Measurements from ENCODE around the gene MRPS23. TPM values are rescaled to one million over a fixed set of nuclear protein-coding genes. Genes with fewer than 3 reads are reported as not detected.

The MRPS23 gene
- total and polyA plus RNA-seq, 2 of the 13 experiments (the other 11 are each of a cell fraction or from before 2014, with no cell fraction given) = 63.2 to 181 TPM

DNA sequence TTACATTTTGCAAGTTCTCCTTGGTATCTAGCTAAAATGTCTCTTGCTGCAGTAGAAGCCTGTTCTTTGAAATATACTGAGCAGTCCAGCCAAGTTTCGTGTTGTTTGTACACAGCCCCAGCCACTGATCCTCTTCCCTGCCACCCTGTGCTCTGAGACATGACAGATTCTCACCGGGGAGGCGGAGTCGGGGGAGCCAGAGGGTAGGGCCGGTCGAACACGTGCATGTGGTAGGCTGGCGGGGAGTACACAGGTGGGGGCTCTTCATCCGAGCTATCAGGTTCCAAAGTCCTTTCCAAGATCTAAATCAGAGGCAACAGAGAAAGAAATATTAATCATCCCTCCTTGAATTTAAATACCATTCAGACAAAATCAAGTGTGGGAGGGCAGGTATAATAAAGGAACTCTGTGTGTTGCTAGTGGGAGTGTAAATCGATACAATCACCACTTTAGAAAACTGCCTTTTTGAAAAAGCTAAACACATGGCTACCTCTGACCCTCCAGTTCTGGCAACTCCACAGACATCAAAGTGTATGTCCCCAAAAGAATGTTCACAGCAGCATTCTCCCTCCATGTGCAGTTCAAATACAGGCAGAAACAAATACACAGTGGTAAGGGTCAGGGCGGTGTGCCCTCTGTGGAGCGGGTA lies 29.7 kb upstream of the MRPS23 start (continued):
- TF ChIP-seq NRL (CRISPR knock-in tag; IDR thresholded peaks at IDR 0.05; ENCODE audit: borderline replicate concordance) (no peak), ZFP82 (CRISPR knock-in tag; IDR thresholded peaks at IDR 0.05; ENCODE audit: borderline replicate concordance) (no peak), ERF (CRISPR knock-in tag; IDR thresholded peaks at IDR 0.05) (no peak), MTF1 (CRISPR knock-in tag; IDR thresholded peaks at IDR 0.05) (no peak), NAIF1 (CRISPR knock-in tag; IDR thresholded peaks at IDR 0.05; ENCODE audit: borderline replicate concordance) (no peak), YY1 (IDR thresholded peaks at IDR 0.05; ENCODE audit: insufficient read depth, insufficient replicate concordance, low read depth, low read length) (no peak), HOXD1 (CRISPR knock-in tag; IDR thresholded peaks at IDR 0.05) (no peak), KLF6 (CRISPR knock-in tag; IDR thresholded peaks at IDR 0.05) (no peak), ZNF605 (CRISPR knock-in tag; IDR thresholded peaks at IDR 0.05) (no peak), POGZ (CRISPR knock-in tag; IDR thresholded peaks at IDR 0.05) (no peak), RFXAP (CRISPR knock-in tag; IDR thresholded peaks at IDR 0.05; ENCODE audit: borderline replicate concordance) (no peak), MIXL1 (CRISPR knock-in tag; IDR thresholded peaks at IDR 0.05) (no peak; the same call in 1 of the 2 replicates), MED8 (CRISPR knock-in tag; IDR thresholded peaks at IDR 0.05; ENCODE audit: insufficient replicate concordance) (no peak), MZF1 (CRISPR knock-in tag; IDR thresholded peaks at IDR 0.05; ENCODE audit: borderline replicate concordance) (no peak), ZNF282 (IDR thresholded peaks at IDR 0.05; ENCODE audit: partially characterized antibody) (no peak), RXRA (CRISPR knock-in tag; IDR thresholded peaks at IDR 0.05) (no peak; the same call in 1 of the 2 replicates), TSC22D2 (CRISPR knock-in tag; IDR thresholded peaks at IDR 0.05; ENCODE audit: borderline replicate concordance) (no peak)
- TF ChIP-seq, protein P1, sequence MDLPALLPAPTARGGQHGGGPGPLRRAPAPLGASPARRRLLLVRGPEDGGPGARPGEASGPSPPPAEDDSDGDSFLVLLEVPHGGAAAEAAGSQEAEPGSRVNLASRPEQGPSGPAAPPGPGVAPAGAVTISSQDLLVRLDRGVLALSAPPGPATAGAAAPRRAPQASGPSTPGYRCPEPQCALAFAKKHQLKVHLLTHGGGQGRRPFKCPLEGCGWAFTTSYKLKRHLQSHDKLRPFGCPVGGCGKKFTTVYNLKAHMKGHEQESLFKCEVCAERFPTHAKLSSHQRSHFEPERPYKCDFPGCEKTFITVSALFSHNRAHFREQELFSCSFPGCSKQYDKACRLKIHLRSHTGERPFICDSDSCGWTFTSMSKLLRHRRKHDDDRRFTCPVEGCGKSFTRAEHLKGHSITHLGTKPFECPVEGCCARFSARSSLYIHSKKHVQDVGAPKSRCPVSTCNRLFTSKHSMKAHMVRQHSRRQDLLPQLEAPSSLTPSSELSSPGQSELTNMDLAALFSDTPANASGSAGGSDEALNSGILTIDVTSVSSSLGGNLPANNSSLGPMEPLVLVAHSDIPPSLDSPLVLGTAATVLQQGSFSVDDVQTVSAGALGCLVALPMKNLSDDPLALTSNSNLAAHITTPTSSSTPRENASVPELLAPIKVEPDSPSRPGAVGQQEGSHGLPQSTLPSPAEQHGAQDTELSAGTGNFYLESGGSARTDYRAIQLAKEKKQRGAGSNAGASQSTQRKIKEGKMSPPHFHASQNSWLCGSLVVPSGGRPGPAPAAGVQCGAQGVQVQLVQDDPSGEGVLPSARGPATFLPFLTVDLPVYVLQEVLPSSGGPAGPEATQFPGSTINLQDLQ (CRISPR knock-in tag; IDR thresholded peaks at IDR 0.05) = no peak
- TF ChIP-seq, protein P2, sequence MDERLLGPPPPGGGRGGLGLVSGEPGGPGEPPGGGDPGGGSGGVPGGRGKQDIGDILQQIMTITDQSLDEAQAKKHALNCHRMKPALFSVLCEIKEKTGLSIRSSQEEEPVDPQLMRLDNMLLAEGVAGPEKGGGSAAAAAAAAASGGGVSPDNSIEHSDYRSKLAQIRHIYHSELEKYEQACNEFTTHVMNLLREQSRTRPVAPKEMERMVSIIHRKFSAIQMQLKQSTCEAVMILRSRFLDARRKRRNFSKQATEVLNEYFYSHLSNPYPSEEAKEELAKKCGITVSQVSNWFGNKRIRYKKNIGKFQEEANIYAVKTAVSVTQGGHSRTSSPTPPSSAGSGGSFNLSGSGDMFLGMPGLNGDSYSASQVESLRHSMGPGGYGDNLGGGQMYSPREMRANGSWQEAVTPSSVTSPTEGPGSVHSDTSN (CRISPR knock-in tag; IDR thresholded peaks at IDR 0.05) = no peak
- TF ChIP-seq, protein P3, sequence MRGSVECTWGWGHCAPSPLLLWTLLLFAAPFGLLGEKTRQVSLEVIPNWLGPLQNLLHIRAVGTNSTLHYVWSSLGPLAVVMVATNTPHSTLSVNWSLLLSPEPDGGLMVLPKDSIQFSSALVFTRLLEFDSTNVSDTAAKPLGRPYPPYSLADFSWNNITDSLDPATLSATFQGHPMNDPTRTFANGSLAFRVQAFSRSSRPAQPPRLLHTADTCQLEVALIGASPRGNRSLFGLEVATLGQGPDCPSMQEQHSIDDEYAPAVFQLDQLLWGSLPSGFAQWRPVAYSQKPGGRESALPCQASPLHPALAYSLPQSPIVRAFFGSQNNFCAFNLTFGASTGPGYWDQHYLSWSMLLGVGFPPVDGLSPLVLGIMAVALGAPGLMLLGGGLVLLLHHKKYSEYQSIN (CRISPR knock-in tag; IDR thresholded peaks at IDR 0.05; ENCODE audit: borderline replicate concordance) = no peak
- TF ChIP-seq, protein P4, sequence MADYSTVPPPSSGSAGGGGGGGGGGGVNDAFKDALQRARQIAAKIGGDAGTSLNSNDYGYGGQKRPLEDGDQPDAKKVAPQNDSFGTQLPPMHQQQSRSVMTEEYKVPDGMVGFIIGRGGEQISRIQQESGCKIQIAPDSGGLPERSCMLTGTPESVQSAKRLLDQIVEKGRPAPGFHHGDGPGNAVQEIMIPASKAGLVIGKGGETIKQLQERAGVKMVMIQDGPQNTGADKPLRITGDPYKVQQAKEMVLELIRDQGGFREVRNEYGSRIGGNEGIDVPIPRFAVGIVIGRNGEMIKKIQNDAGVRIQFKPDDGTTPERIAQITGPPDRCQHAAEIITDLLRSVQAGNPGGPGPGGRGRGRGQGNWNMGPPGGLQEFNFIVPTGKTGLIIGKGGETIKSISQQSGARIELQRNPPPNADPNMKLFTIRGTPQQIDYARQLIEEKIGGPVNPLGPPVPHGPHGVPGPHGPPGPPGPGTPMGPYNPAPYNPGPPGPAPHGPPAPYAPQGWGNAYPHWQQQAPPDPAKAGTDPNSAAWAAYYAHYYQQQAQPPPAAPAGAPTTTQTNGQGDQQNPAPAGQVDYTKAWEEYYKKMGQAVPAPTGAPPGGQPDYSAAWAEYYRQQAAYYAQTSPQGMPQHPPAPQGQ (CRISPR knock-in tag; IDR thresholded peaks at IDR 0.05; ENCODE audit: borderline replicate concordance) = no peak
- TF ChIP-seq, protein P5, sequence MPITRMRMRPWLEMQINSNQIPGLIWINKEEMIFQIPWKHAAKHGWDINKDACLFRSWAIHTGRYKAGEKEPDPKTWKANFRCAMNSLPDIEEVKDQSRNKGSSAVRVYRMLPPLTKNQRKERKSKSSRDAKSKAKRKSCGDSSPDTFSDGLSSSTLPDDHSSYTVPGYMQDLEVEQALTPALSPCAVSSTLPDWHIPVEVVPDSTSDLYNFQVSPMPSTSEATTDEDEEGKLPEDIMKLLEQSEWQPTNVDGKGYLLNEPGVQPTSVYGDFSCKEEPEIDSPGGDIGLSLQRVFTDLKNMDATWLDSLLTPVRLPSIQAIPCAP (CRISPR knock-in tag; IDR thresholded peaks at IDR 0.05; ENCODE audit: low read depth) = no peak

Data from HepG2 (cell line).